HAP-1 (cell line): ENCODE measurements around the gene KCNJ5.

Source experiments
- DNase-seq, 2 experiments: peaks; one replicate each; pipeline ENCODE4 v3.0.0-alpha.2; 2016 to 2020; ENCODE audit warnings: low spot score in 2 of 2
- H3K27me3 ChIP-seq: fragments of 250-450 bp; sonication (Bioruptor Pico); 2 replicates; pipeline ENCODE4 v1.5.1; 2020; ENCODE audit warnings: low read depth, mild to moderate bottlenecking, moderate library complexity
- H3K36me3 ChIP-seq: fragments of 250-450 bp; sonication (Bioruptor Pico); replicated peaks from 2 replicates; pipeline ENCODE4 v1.5.1; 2020; ENCODE audit warnings: mild to moderate bottlenecking
- H3K4me1 ChIP-seq: fragments of 250-450 bp; sonication (Bioruptor Pico); 2 replicates; pipeline ENCODE4 v1.5.1; 2020; ENCODE audit warnings: mild to moderate bottlenecking
- H3K4me3 ChIP-seq: fragments of 250-450 bp; sonication (Bioruptor Pico); 2 replicates; pipeline ENCODE4 v1.5.1; 2020; ENCODE audit warnings: mild to moderate bottlenecking, moderate library complexity
- H3K9me3 ChIP-seq: fragments of 250-450 bp; sonication (Bioruptor Pico); 2 replicates; pipeline ENCODE4 v1.5.1; 2020; ENCODE audit warnings: mild to moderate bottlenecking, moderate library complexity
- in situ Hi-C: fragments of 300-500 bp; cut with MboI; formaldehyde crosslinking; loops from 3 replicates; pipeline ENCODE4 v1.14.3; 2020; ENCODE audit warnings: low sequenced_read_pairs, inconsistent platforms, mixed read lengths

Gene KCNJ5

GRCh38 chr11:128879817-128880216 lies 11.3 kb upstream of the KCNJ5 start:
- in situ Hi-C loops: loop anchor here (25.0 kb wide), 1 partner anchor 882 kb away; no protein-coding TSS in a partner anchor
- H3K4me1 ChIP-seq: no peaks in the 10 kb centered on the region
- peaks cover 23% of the 10 kb centered on the region for H3K27me3 ChIP-seq
- no peaks in the 10 kb centered on the region for H3K36me3 ChIP-seq
- DNase-seq: no peak
- no peak overlapping the region for H3K4me3 ChIP-seq
- H3K9me3 ChIP-seq: no peaks in the 10 kb centered on the region

GRCh38 chr11:128881221-128881620 lies 9.9 kb upstream of the KCNJ5 start:
- H3K4me1 ChIP-seq: no peaks in the 10 kb centered on the region
- H3K9me3 ChIP-seq: no peaks in the 10 kb centered on the region
- in situ Hi-C loops: loop anchor here (25.0 kb wide), 1 partner anchor 881 kb away; no protein-coding TSS in a partner anchor
- no peaks in the 10 kb centered on the region for H3K36me3 ChIP-seq
- no peak for DNase-seq
- peaks cover 23% of the 10 kb centered on the region for H3K27me3 ChIP-seq
- no peak overlapping the region for H3K4me3 ChIP-seq

GRCh38 chr11:128882451-128882850 lies 8.7 kb upstream of the KCNJ5 start:
- no peak for DNase-seq
- in situ Hi-C loops: loop anchor here (25.0 kb wide), 1 partner anchor 880 kb away; no protein-coding TSS in a partner anchor
- Histone ChIP-seq H3K36me3 (no peaks in the 10 kb centered on the region), H3K9me3 (no peaks in the 10 kb centered on the region), H3K27me3 (peaks cover 23% of the 10 kb centered on the region), H3K4me3 (no peak overlapping the region), H3K4me1 (no peaks in the 10 kb centered on the region)

- Histone ChIP-seq H3K4me3 (no peak overlapping the region), H3K36me3 (no peaks in the 10 kb centered on the region), H3K4me1 (peaks cover 1% of the 10 kb centered on the region; the same call in 1 of the 2 replicates), H3K9me3 (no peaks in the 10 kb centered on the region), H3K27me3 (peaks cover 23% of the 10 kb centered on the region)
- in situ Hi-C loops: loop anchor here (25.0 kb wide), 1 partner anchor 878 kb away; no protein-coding TSS in a partner anchor
- no peak for DNase-seq
Observed at GRCh38 chr11:128884054-128884453, 7.1 kb upstream of the KCNJ5 start.

DNA sequence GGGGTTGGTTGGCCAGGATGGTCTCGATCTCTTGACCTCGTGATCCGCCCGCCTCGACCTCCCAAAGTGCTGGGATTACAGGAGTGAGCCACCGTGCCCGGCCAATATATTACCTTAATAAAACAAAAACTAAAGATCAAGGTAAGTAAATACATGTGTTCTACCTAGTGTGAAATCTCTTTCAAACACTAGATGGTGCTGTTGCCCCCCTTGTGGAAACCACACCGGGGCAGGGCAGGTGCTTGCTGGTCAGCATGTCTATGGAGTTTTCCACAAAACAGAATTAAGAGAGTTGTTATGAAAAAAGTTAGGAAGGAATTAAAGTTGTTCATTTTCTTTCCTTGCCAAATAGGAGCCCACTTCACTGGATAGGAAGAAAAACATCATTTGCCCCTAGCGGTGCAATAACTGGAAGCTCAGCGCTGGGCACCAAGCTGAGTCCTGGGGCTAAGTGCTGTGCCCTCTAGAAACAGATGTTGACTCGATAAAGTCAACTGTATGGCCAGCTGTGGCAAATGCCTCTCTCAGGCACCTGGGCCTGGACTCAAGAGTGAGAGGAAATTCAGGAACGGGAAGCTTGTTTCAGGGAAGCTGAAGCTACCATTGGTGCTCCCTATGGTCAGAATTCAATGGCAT lies 6.3 kb upstream of the KCNJ5 start:
- H3K4me1 ChIP-seq: peaks cover 7% of the 10 kb centered on the region
- in situ Hi-C loops: loop anchor here (5.0 to 25.0 kb wide), 3 partner anchors 72 to 877 kb away; no protein-coding TSS in a partner anchor
- H3K27me3 ChIP-seq: peaks cover 23% of the 10 kb centered on the region
- H3K4me3 ChIP-seq: no peak overlapping the region
- DNase-seq: peak; percentile 49 to 78
- H3K9me3 ChIP-seq: no peaks in the 10 kb centered on the region
- no peaks in the 10 kb centered on the region for H3K36me3 ChIP-seq

GRCh38 chr11:128886406-128887124 lies 4.6 kb upstream of the KCNJ5 start:
- in situ Hi-C loops: loop anchor here (5.0 to 25.0 kb wide), 3 partner anchors 71 to 876 kb away; no protein-coding TSS in a partner anchor
- no peak overlapping the region for H3K4me3 ChIP-seq
- peak; percentile 17 to 54 for DNase-seq
- H3K27me3 ChIP-seq: peaks cover 22% of the 10 kb centered on the region
- no peaks in the 10 kb centered on the region for H3K36me3 ChIP-seq
- peaks cover 12% of the 10 kb centered on the region for H3K4me1 ChIP-seq
- H3K9me3 ChIP-seq: no peaks in the 10 kb centered on the region

GRCh38 chr11:128888034-128888985 lies 2.8 kb upstream of the KCNJ5 start:
- Histone ChIP-seq H3K36me3 (no peaks in the 10 kb centered on the region), H3K9me3 (no peaks in the 10 kb centered on the region), H3K27me3 (peaks cover 4% of the 10 kb centered on the region), H3K4me1 (peaks cover 12% of the 10 kb centered on the region), H3K4me3 (no peak overlapping the region)
- in situ Hi-C loops: loop anchor here (5.0 to 25.0 kb wide), 3 partner anchors 69 to 874 kb away; no protein-coding TSS in a partner anchor
- no peak for DNase-seq

GRCh38 chr11:128889657-128890213 lies 1.4 kb upstream of the KCNJ5 start:
- Histone ChIP-seq H3K36me3 (no peaks in the 10 kb centered on the region), H3K27me3 (no peaks in the 10 kb centered on the region), H3K9me3 (no peaks in the 10 kb centered on the region), H3K4me3 (no peak overlapping the region), H3K4me1 (peaks cover 12% of the 10 kb centered on the region)
- in situ Hi-C loops: loop anchor here (5.0 to 25.0 kb wide), 3 partner anchors 68 to 873 kb away; no protein-coding TSS in a partner anchor
- peak; percentile 33 to 44 for DNase-seq

GRCh38 chr11:128890216-128890542 lies 977 bp upstream of the KCNJ5 start:
- H3K4me1 ChIP-seq: peaks cover 12% of the 10 kb centered on the region
- no peaks in the 10 kb centered on the region for H3K27me3 ChIP-seq
- in situ Hi-C loops: loop anchor here (25.0 kb wide), 1 partner anchor 872 kb away; no protein-coding TSS in a partner anchor
- no peaks in the 10 kb centered on the region for H3K9me3 ChIP-seq
- H3K36me3 ChIP-seq: no peaks in the 10 kb centered on the region
- peak overlapping the region; percentile 40 for H3K4me3 ChIP-seq
- DNase-seq: no peak

- in situ Hi-C loops: loop anchor here (25.0 kb wide), 1 partner anchor 870 kb away; no protein-coding TSS in a partner anchor
Observed at GRCh38 chr11:128891913-128892398, 800 bp downstream of the KCNJ5 start.

GRCh38 chr11:128892866-128893565 lies 1.9 kb downstream of the KCNJ5 start:
- H3K4me3 ChIP-seq: no peak overlapping the region
- no peaks in the 10 kb centered on the region for H3K27me3 ChIP-seq
- H3K9me3 ChIP-seq: no peaks in the 10 kb centered on the region
- no peaks in the 10 kb centered on the region for H3K36me3 ChIP-seq
- in situ Hi-C loops: loop anchor here (25.0 kb wide), 1 partner anchor 869 kb away; no protein-coding TSS in a partner anchor
- DNase-seq: no peak
- H3K4me1 ChIP-seq: peaks cover 12% of the 10 kb centered on the region

More at GRCh38 chr11:128891913-128892398, 800 bp downstream of the KCNJ5 start:
- H3K27me3 ChIP-seq: no peaks in the 10 kb centered on the region
- H3K4me3 ChIP-seq: no peak overlapping the region
- H3K4me1 ChIP-seq: peaks cover 12% of the 10 kb centered on the region
- no peaks in the 10 kb centered on the region for H3K9me3 ChIP-seq
- no peak for DNase-seq
- no peaks in the 10 kb centered on the region for H3K36me3 ChIP-seq

DNA sequence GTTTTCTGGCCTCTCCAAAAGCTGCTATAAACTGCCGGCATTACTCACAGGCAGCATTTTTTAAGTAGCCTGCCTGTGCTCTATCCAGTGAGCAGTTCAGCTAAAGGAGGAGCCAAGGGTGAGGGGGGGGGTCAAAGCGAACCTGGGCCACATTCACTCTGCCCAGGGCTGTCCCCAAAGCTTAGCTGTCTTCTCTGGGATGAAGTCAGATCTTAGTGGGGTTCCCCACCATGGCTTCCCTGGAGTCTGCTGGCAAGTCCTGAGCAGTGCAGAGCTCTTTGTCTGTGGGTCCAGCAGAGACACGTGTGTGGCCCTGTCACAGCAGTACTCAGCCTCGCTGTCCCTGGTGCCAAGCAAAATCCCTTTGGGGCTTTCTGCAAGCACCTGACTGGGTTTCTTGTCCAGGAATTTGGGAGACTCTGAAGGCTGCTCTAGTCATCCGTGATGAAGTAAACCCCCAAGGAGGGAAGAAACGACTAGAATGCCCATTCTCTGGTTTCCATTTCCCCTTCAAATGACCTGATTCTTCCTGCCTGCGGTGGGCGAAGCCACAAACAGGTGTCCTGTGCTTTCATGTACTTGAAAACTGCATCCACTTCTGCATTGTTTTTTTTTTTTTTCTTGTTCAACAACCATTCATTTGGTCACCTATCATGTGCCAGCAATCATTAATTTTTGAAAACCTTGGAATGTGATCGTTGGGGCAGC lies 2.6 kb downstream of the KCNJ5 start:
- in situ Hi-C loops: loop anchor here (25.0 kb wide), 1 partner anchor 869 kb away; no protein-coding TSS in a partner anchor
- H3K9me3 ChIP-seq: no peaks in the 10 kb centered on the region
- no peak for DNase-seq
- H3K4me3 ChIP-seq: no peak overlapping the region
- H3K27me3 ChIP-seq: no peaks in the 10 kb centered on the region
- H3K36me3 ChIP-seq: no peaks in the 10 kb centered on the region
- peaks cover 12% of the 10 kb centered on the region for H3K4me1 ChIP-seq
